ENCODE measurements around the gene GLRX5.
A peak's percentile ranks its signal among the peaks of the same experiment; 100 is the strongest.

GLRX5 gene

GRCh38 chr14:95536036-95536593 lies 1.3 kb downstream of the GLRX5 start:
- no peak for DNase-seq

GRCh38 chr14:95536671-95537070 lies 1.8 kb downstream of the GLRX5 start:
- no peak for DNase-seq

- no peak for DNase-seq
These were observed 2.6 kb downstream of the GLRX5 start for GRCh38 chr14:95537298-95538089.

- DNase-seq: no peak
These were observed 4.1 kb downstream of the GLRX5 start for GRCh38 chr14:95538801-95539509.

- no peak for DNase-seq
These were observed 5.5 kb downstream of the GLRX5 start for GRCh38 chr14:95540236-95540855.

- DNase-seq: no peak
These were observed 6.5 kb downstream of the GLRX5 start for GRCh38 chr14:95541346-95541745.

GRCh38 chr14:95541932-95542930 lies 7.4 kb downstream of the GLRX5 start:
- DNase-seq: no peak

- DNase-seq: no peak
These were observed 8.2 kb downstream of the GLRX5 start for GRCh38 chr14:95543021-95543420.

- DNase-seq: peak in 1 of 2 donors; percentile 32
These were observed 9.7 kb downstream of the GLRX5 start for GRCh38 chr14:95544588-95544987.

GRCh38 chr14:95545515-95546168 lies 10.8 kb downstream of the GLRX5 start:
- peak in 1 of 2 donors; percentile 34 for DNase-seq

GRCh38 chr14:95547272-95547625 lies 12.4 kb downstream of the GLRX5 start:
- DNase-seq: no peak

- no peak for DNase-seq
These were observed 12.9 kb downstream of the GLRX5 start for GRCh38 chr14:95547626-95548327.

- no peak for DNase-seq
These were observed 13.6 kb downstream of the GLRX5 start for GRCh38 chr14:95548328-95548929.

- no peak for DNase-seq
These were observed 15.1 kb downstream of the GLRX5 start for GRCh38 chr14:95549656-95550585.

- no peak for DNase-seq
These were observed 16.6 kb downstream of the GLRX5 start for GRCh38 chr14:95551435-95551834.

- no peak for DNase-seq
These were observed 18.3 kb downstream of the GLRX5 start for GRCh38 chr14:95553141-95553540.

- DNase-seq: no peak
These were observed 20.2 kb downstream of the GLRX5 start for GRCh38 chr14:95555053-95555452.

GRCh38 chr14:95557291-95557690 lies 22.4 kb downstream of the GLRX5 start:
- no peak for DNase-seq

GRCh38 chr14:95557832-95558231 lies 23.0 kb downstream of the GLRX5 start:
- DNase-seq: no peak

GRCh38 chr14:95559203-95559602 lies 24.4 kb downstream of the GLRX5 start:
- no peak for DNase-seq

All from bone marrow (tissue), 2 donors.